WTC11 (cell line): ENCODE results near the gene SURF2.

Experiments
- PREB ChIP-seq: sonication (generic); formaldehyde crosslinking; IDR thresholded peaks from 2 replicates; pipeline ENCODE4 v1.8.1; 2022; ENCODE audit warnings: mild to moderate bottlenecking, missing genetic modification reagents, moderate library complexity, borderline replicate concordance
- TEAD4 ChIP-seq: sonication (generic); formaldehyde crosslinking; IDR thresholded peaks from 2 replicates; pipeline ENCODE4 v1.8.0; 2022; ENCODE audit warnings: mild to moderate bottlenecking, missing genetic modification reagents
- TF ChIP-seq, protein P1 (sequence below): sonication (generic); formaldehyde crosslinking; IDR thresholded peaks from 2 replicates; pipeline ENCODE4 v1.8.0; 2022; ENCODE audit warnings: mild to moderate bottlenecking, missing genetic modification reagents

- TF ChIP-seq TEAD4 (CRISPR knock-in tag): no peak
- TF ChIP-seq, protein P1, sequence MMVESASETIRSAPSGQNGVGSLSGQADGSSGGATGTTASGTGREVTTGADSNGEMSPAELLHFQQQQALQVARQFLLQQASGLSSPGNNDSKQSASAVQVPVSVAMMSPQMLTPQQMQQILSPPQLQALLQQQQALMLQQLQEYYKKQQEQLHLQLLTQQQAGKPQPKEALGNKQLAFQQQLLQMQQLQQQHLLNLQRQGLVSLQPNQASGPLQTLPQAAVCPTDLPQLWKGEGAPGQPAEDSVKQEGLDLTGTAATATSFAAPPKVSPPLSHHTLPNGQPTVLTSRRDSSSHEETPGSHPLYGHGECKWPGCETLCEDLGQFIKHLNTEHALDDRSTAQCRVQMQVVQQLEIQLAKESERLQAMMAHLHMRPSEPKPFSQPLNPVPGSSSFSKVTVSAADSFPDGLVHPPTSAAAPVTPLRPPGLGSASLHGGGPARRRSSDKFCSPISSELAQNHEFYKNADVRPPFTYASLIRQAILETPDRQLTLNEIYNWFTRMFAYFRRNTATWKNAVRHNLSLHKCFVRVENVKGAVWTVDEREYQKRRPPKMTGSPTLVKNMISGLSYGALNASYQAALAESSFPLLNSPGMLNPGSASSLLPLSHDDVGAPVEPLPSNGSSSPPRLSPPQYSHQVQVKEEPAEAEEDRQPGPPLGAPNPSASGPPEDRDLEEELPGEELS (CRISPR knock-in tag): no peak
- no peak for TF ChIP-seq PREB (CRISPR knock-in tag)
These were observed 35.9 kb upstream of the SURF2 start for GRCh38 chr9:133320421-133320881.
